Natural killer cell treated with Interleukin-12 subunit alpha and Interleukin-12 subunit beta and Interleukin-15 and Interleukin-18, amount 100 ng/mL, for 72 hours (primary cell): ENCODE measurements around the gene LYZL6. TPM values are rescaled to one million over a fixed set of nuclear protein-coding genes. Genes with fewer than 3 reads are reported as not detected.
A peak's percentile ranks its signal among the peaks of the same experiment; 100 is the strongest.

Experiments used
- ATAC-seq, 2 donors: fragments of 150-1000 bp; cut with Tn5 transposase in 1 of 2; sonication (Bioruptor Pico), chemical (Tn5 transposase) in 1 of 2; 2 replicates each; pipeline ENCODE4 v1.10.0; 2021
- DNase-seq: peaks from one replicate; pipeline ENCODE4 v3.0.0; 2022; ENCODE audit warnings: low spot score
- H3K27ac Mint-ChIP-seq, 2 donors: 1 replicate in 1 of 2; 2 replicates in 1 of 2; pipeline ENCODE4 v1.8.0; 2022; ENCODE audit warnings: mixed read lengths in 2 of 2, mild to moderate bottlenecking in 1 of 2, moderate library complexity in 1 of 2
- H3K27me3 Mint-ChIP-seq, 2 donors: 1 replicate in 1 of 2; 2 replicates in 1 of 2; pipeline ENCODE4 v1.8.0; 2022; ENCODE audit warnings: mixed read lengths in 2 of 2
- H3K36me3 Mint-ChIP-seq: one replicate; pipeline ENCODE4 v1.8.0; 2022; ENCODE audit warnings: mixed read lengths
- H3K4me1 Mint-ChIP-seq, 2 donors: 1 replicate in 1 of 2; 2 replicates in 1 of 2; pipeline ENCODE4 v1.8.0; 2022; ENCODE audit warnings: low read depth in 2 of 2, mixed read lengths in 2 of 2, mild to moderate bottlenecking in 1 of 2
- H3K4me3 Mint-ChIP-seq: one replicate; pipeline ENCODE4 v1.8.0; 2022; ENCODE audit warnings: mixed read lengths
- H3K9me3 Mint-ChIP-seq: 2 replicates; pipeline ENCODE4 v1.8.0; 2022; ENCODE audit warnings: mixed read lengths
- total RNA-seq, 2 donors: library from RNA; stranded (reverse); gene quantifications; one replicate each; pipeline ENCODE4 v1.2.3, GENCODE V29; 2022

LYZL6 gene
- total RNA-seq, 2 donors from 2014 or later, result not detected

- no peak for ATAC-seq
- Mint-ChIP-seq H3K9me3 (no peaks in the 10 kb centered on the region), H3K27me3 (no peaks in the 10 kb centered on the region)
Observed at GRCh38 chr17:35932586-35932985, 10.9 kb downstream of the LYZL6 start.

GRCh38 chr17:35931794-35932425 is 11.6 kb downstream of the LYZL6 start:
- DNase-seq (no peak), ATAC-seq (no peak)
- Mint-ChIP-seq H3K36me3 (no peaks in the 10 kb centered on the region), H3K4me1 (peaks cover 15 to 26% of the 10 kb centered on the region in 2 donors), H3K27ac (peak overlapping the region in 1 of 2 donors; percentile 74), H3K9me3 (no peaks in the 10 kb centered on the region), H3K27me3 (no peaks in the 10 kb centered on the region), H3K4me3 (no peak overlapping the region)

More at GRCh38 chr17:35932586-35932985, 10.9 kb downstream of the LYZL6 start:
- H3K27ac Mint-ChIP-seq, result no peak overlapping the region
- H3K4me3 Mint-ChIP-seq, result no peak overlapping the region
- no peaks in the 10 kb centered on the region for H3K36me3 Mint-ChIP-seq
- H3K4me1 Mint-ChIP-seq, result peaks cover 15 to 26% of the 10 kb centered on the region in 2 donors
- no peak for DNase-seq

GRCh38 chr17:35930211-35931065 is 13.1 kb downstream of the LYZL6 start, which contains the start of gene RDM1:
Gene RDM1 (minus strand): TSS chr17:35930773. CDS start chr17:35930727, 46 bp downstream.
- DNase-seq (peak; percentile 88), ATAC-seq (peak; percentile 97 to 99)
- Mint-ChIP-seq H3K9me3 (no peaks in the 10 kb centered on the region), H3K27me3 (no peaks in the 10 kb centered on the region), H3K4me3 (peak within 1 kb of the TSS; percentile 90), H3K36me3 (no peaks in the 10 kb centered on the region), H3K27ac (peak within 1 kb of the TSS; percentile 74 to 92), H3K4me1 (peaks cover 15 to 26% of the 10 kb centered on the region in 2 donors)

- no peak overlapping the region for H3K4me3 Mint-ChIP-seq
- no peaks in the 10 kb centered on the region for H3K36me3 Mint-ChIP-seq
- no peaks in the 10 kb centered on the region for H3K9me3 Mint-ChIP-seq
- H3K4me1 Mint-ChIP-seq, result peaks cover 18 to 26% of the 10 kb centered on the region in 2 donors
- H3K27ac Mint-ChIP-seq, result peak overlapping the region in 1 of 2 donors; percentile 11
- H3K27me3 Mint-ChIP-seq, result no peaks in the 10 kb centered on the region
- ATAC-seq (no peak), DNase-seq (no peak)
Observed at GRCh38 chr17:35927714-35928113, 15.8 kb downstream of the LYZL6 start.

GRCh38 chr17:35923609-35924114 is 19.9 kb downstream of the LYZL6 start:
- Mint-ChIP-seq H3K9me3 (no peaks in the 10 kb centered on the region), H3K27ac (peak overlapping the region in 1 of 2 donors; percentile 27), H3K4me1 (peaks cover 28 to 30% of the 10 kb centered on the region in 2 donors), H3K27me3 (no peaks in the 10 kb centered on the region), H3K4me3 (no peak overlapping the region), H3K36me3 (no peaks in the 10 kb centered on the region)
- DNase-seq (no peak), ATAC-seq (no peak)

- peak overlapping the region; percentile 28 to 90 for H3K27ac Mint-ChIP-seq
- H3K4me1 Mint-ChIP-seq, result peaks cover 34 to 41% of the 10 kb centered on the region in 2 donors
- H3K4me3 Mint-ChIP-seq, result peak overlapping the region; percentile 55
- DNase-seq, result no peak
- H3K9me3 Mint-ChIP-seq, result no peaks in the 10 kb centered on the region
- ATAC-seq, result no peak
- no peaks in the 10 kb centered on the region for H3K27me3 Mint-ChIP-seq
- no peaks in the 10 kb centered on the region for H3K36me3 Mint-ChIP-seq
Observed at GRCh38 chr17:35920229-35920628, 23.3 kb downstream of the LYZL6 start.

- peaks cover 49 to 52% of the 10 kb centered on the region in 2 donors for H3K4me1 Mint-ChIP-seq
- H3K27me3 Mint-ChIP-seq, result no peaks in the 10 kb centered on the region
- no peaks in the 10 kb centered on the region for H3K9me3 Mint-ChIP-seq
- DNase-seq (no peak), ATAC-seq (no peak)
- no peak overlapping the region for H3K4me3 Mint-ChIP-seq
- no peak overlapping the region for H3K27ac Mint-ChIP-seq
- no peaks in the 10 kb centered on the region for H3K36me3 Mint-ChIP-seq
Observed at GRCh38 chr17:35918665-35919064, 24.8 kb downstream of the LYZL6 start.

- Mint-ChIP-seq H3K4me3 (no peak overlapping the region), H3K27ac (no peak overlapping the region), H3K27me3 (no peaks in the 10 kb centered on the region), H3K9me3 (no peaks in the 10 kb centered on the region), H3K4me1 (peaks cover 58 to 62% of the 10 kb centered on the region in 2 donors), H3K36me3 (no peaks in the 10 kb centered on the region)
- no peak for DNase-seq
- ATAC-seq, result no peak
Observed at GRCh38 chr17:35917519-35918213, 25.8 kb downstream of the LYZL6 start.

GRCh38 chr17:35915153-35915964 is 28.2 kb downstream of the LYZL6 start:
- DNase-seq (no peak), ATAC-seq (peak; percentile 56 to 66)
- no peak overlapping the region for H3K4me3 Mint-ChIP-seq
- no peaks in the 10 kb centered on the region for H3K9me3 Mint-ChIP-seq
- no peaks in the 10 kb centered on the region for H3K27me3 Mint-ChIP-seq
- H3K4me1 Mint-ChIP-seq, result peaks cover 55 to 62% of the 10 kb centered on the region in 2 donors
- peak overlapping the region in 1 of 2 donors; percentile 10 for H3K27ac Mint-ChIP-seq
- peaks cover 5% of the 10 kb centered on the region for H3K36me3 Mint-ChIP-seq

GRCh38 chr17:35914354-35914753 is 29.2 kb downstream of the LYZL6 start:
- Mint-ChIP-seq H3K27me3 (no peaks in the 10 kb centered on the region), H3K9me3 (no peaks in the 10 kb centered on the region), H3K4me1 (peaks cover 46 to 64% of the 10 kb centered on the region in 2 donors), H3K36me3 (peaks cover 5% of the 10 kb centered on the region), H3K27ac (peak overlapping the region in 1 of 2 donors; percentile 45), H3K4me3 (no peak overlapping the region)
- ATAC-seq, result no peak
- DNase-seq, result no peak

GRCh38 chr17:35913609-35914008 is 29.9 kb downstream of the LYZL6 start:
- Mint-ChIP-seq H3K4me3 (peak overlapping the region; percentile 8), H3K9me3 (no peaks in the 10 kb centered on the region), H3K36me3 (peaks cover 5% of the 10 kb centered on the region), H3K27me3 (no peaks in the 10 kb centered on the region), H3K27ac (peak overlapping the region in 1 of 2 donors; percentile 45), H3K4me1 (peaks cover 49 to 67% of the 10 kb centered on the region in 2 donors)
- no peak for ATAC-seq
- DNase-seq, result no peak

GRCh38 chr17:35912942-35913341 is 30.6 kb downstream of the LYZL6 start:
- DNase-seq (no peak), ATAC-seq (no peak)
- Mint-ChIP-seq H3K9me3 (no peaks in the 10 kb centered on the region), H3K27me3 (no peaks in the 10 kb centered on the region), H3K27ac (no peak overlapping the region), H3K36me3 (peaks cover 5% of the 10 kb centered on the region), H3K4me1 (peaks cover 46 to 66% of the 10 kb centered on the region in 2 donors), H3K4me3 (no peak overlapping the region)
